GM21390 (cell line): ENCODE data around the gene RASA2.
"Not testable (repeated sequence)": the region's sequence is repeated elsewhere in the genome, so short reads cannot be mapped to it uniquely, and the experiment has no call there.

Experiments used
- ATAC-seq: cut with Tn5 transposase; IDR thresholded peaks from one replicate; pipeline ENCODE4 v1.9.1; 2021; ENCODE audit not compliant: unreplicated experiment

RASA2 gene

GRCh38 chr3:141493184-141493583 lies 6.4 kb downstream of the RASA2 start:
- no peak for ATAC-seq

- ATAC-seq, result not testable (repeated sequence)
Measured at GRCh38 chr3:141497589-141497988, 10.8 kb downstream of the RASA2 start.

- peak; percentile 92 for ATAC-seq
Measured at GRCh38 chr3:141498598-141499223, 11.9 kb downstream of the RASA2 start.

GRCh38 chr3:141499284-141499683 lies 12.5 kb downstream of the RASA2 start:
- ATAC-seq, result no peak

- no peak for ATAC-seq
Measured at GRCh38 chr3:141499965-141500364, 13.1 kb downstream of the RASA2 start.

GRCh38 chr3:141500397-141500796 lies 13.6 kb downstream of the RASA2 start:
- no peak for ATAC-seq

GRCh38 chr3:141505166-141505565 lies 18.3 kb downstream of the RASA2 start:
- ATAC-seq, result no peak

- ATAC-seq, result no peak
Measured at GRCh38 chr3:141506071-141506470, 19.2 kb downstream of the RASA2 start.

GRCh38 chr3:141507392-141508066 lies 20.7 kb downstream of the RASA2 start:
- no peak for ATAC-seq

- ATAC-seq, result no peak
Measured at GRCh38 chr3:141508067-141508436, 21.2 kb downstream of the RASA2 start.

- no peak for ATAC-seq
Measured at GRCh38 chr3:141511361-141511760, 24.5 kb downstream of the RASA2 start.

GRCh38 chr3:141514382-141514781 lies 27.6 kb downstream of the RASA2 start:
- no peak for ATAC-seq

- no peak for ATAC-seq
Measured at GRCh38 chr3:141519587-141519986, 32.8 kb downstream of the RASA2 start.

- ATAC-seq, result no peak
Measured at GRCh38 chr3:141521781-141522180, 35.0 kb downstream of the RASA2 start.

GRCh38 chr3:141523615-141524375 lies 37.0 kb downstream of the RASA2 start:
- no peak for ATAC-seq

- ATAC-seq, result no peak
Measured at GRCh38 chr3:141524988-141525387, 38.2 kb downstream of the RASA2 start.

- no peak for ATAC-seq
Measured at GRCh38 chr3:141525814-141526213, 39.0 kb downstream of the RASA2 start.

- ATAC-seq, result no peak
Measured at GRCh38 chr3:141526709-141527108, 39.9 kb downstream of the RASA2 start.

- ATAC-seq, result no peak
Measured at GRCh38 chr3:141528800-141529199, 42.0 kb downstream of the RASA2 start.

GRCh38 chr3:141529256-141529655 lies 42.4 kb downstream of the RASA2 start:
- ATAC-seq, result no peak

GRCh38 chr3:141529717-141530414 lies 43.0 kb downstream of the RASA2 start:
- ATAC-seq, result no peak

GRCh38 chr3:141530415-141530768 lies 43.6 kb downstream of the RASA2 start:
- no peak for ATAC-seq
